HepG2 (cell line): ENCODE data around the gene RNF175.

ENCODE experiments used
- CTCF ChIP-seq: sonication (generic); formaldehyde crosslinking; IDR thresholded peaks from 2 replicates; pipeline ENCODE4 v1.5.0; 2020; ENCODE audit warnings: mild to moderate bottlenecking, missing genetic modification reagents, moderate library complexity
- EP300 ChIP-seq, 3 experiments: sonication (generic) in 1 of 3; formaldehyde crosslinking in 1 of 3; IDR thresholded peaks; 2 replicates each; pipeline versions ENCODE4 v1.5.1 to v1.6.1; 2011 to 2020; ENCODE audit warnings: low read depth in 2 of 3, low read length in 2 of 3, borderline replicate concordance in 1 of 3, improper control_type of control experiment in 1 of 3, mild to moderate bottlenecking in 1 of 3, missing genetic modification reagents in 1 of 3, moderate library complexity in 1 of 3
- FOXM1 ChIP-seq: sonication (generic); formaldehyde crosslinking; IDR thresholded peaks from 2 replicates; pipeline ENCODE4 v1.5.0; 2020; ENCODE audit warnings: missing genetic modification reagents
- HOXD1 ChIP-seq: sonication (generic); formaldehyde crosslinking; IDR thresholded peaks from 2 replicates; pipeline ENCODE4 v1.5.0; 2020; ENCODE audit warnings: missing genetic modification reagents
- POLR2AphosphoS5 ChIP-seq: IDR thresholded peaks from 2 replicates; pipeline ENCODE4 v1.6.1; 2012; ENCODE audit warnings: low read depth, low read length
- TEAD2 ChIP-seq: sonication (generic); formaldehyde crosslinking; IDR thresholded peaks from 2 replicates; pipeline ENCODE4 v1.9.0; 2021; ENCODE audit warnings: missing genetic modification reagents
- ZNF33A ChIP-seq: sonication (generic); formaldehyde crosslinking; IDR thresholded peaks from 2 replicates; pipeline ENCODE4 v1.5.1; 2020; ENCODE audit warnings: missing genetic modification reagents, mild to moderate bottlenecking, moderate library complexity, borderline replicate concordance

- TF ChIP-seq CTCF (no peak), FOXM1 (CRISPR knock-in tag) (no peak), POLR2AphosphoS5 (no peak), EP300 (IDR thresholded peaks at IDR 0.05; ENCODE audit: low read depth in 2 of 2, low read length in 2 of 2) (no peak), EP300 (CRISPR knock-in tag; IDR thresholded peaks at IDR 0.05; ENCODE audit: borderline replicate concordance) (no peak), TEAD2 (CRISPR knock-in tag) (no peak), HOXD1 (no peak), ZNF33A (CRISPR knock-in tag) (no peak)
Measured at GRCh38 chr4:153704522-153704921, 55.3 kb downstream of the RNF175 start.
